Ishikawa (cell line): ENCODE results near the gene KMT5C.

Experiments used
- CEBPB ChIP-seq: IDR thresholded peaks from 2 replicates; pipeline ENCODE4 v1.6.1; 2012
- CREB1 ChIP-seq: IDR thresholded peaks from 2 replicates; pipeline ENCODE4 v1.6.1; 2012; ENCODE audit warnings: low read depth
- EGR1 ChIP-seq: IDR thresholded peaks from 2 replicates; pipeline ENCODE4 v1.6.1; 2012
- EP300 ChIP-seq: IDR thresholded peaks from 2 replicates; pipeline ENCODE4 v1.6.1; 2012; ENCODE audit warnings: borderline replicate concordance
- FOXM1 ChIP-seq: IDR thresholded peaks from 2 replicates; pipeline ENCODE4 v1.6.1; 2012; ENCODE audit warnings: low read depth, borderline replicate concordance
- MAX ChIP-seq: IDR thresholded peaks from 2 replicates; pipeline ENCODE4 v1.6.1; 2012
- NFIC ChIP-seq: IDR thresholded peaks from 2 replicates; pipeline ENCODE4 v1.6.1; 2012
- RAD21 ChIP-seq: IDR thresholded peaks from 2 replicates; pipeline ENCODE4 v1.6.1; 2012; ENCODE audit warnings: low read depth
- REST ChIP-seq: IDR thresholded peaks from 2 replicates; pipeline ENCODE4 v1.6.1; 2012; ENCODE audit warnings: low read depth, mild to moderate bottlenecking
- TAF1 ChIP-seq: IDR thresholded peaks from 2 replicates; pipeline ENCODE4 v1.6.1; 2012; ENCODE audit warnings: low read depth, mild to moderate bottlenecking
- TCF12 ChIP-seq: IDR thresholded peaks from 2 replicates; pipeline ENCODE4 v1.6.1; 2012; ENCODE audit warnings: low read depth
- TEAD4 ChIP-seq: IDR thresholded peaks from 2 replicates; pipeline ENCODE4 v1.6.1; 2012
- USF1 ChIP-seq: IDR thresholded peaks from 2 replicates; pipeline ENCODE4 v1.6.1; 2012
- YY1 ChIP-seq: IDR thresholded peaks from 2 replicates; pipeline ENCODE4 v1.6.1; 2012; ENCODE audit warnings: low read depth
- ZBTB7A ChIP-seq: IDR thresholded peaks from 2 replicates; pipeline ENCODE4 v1.6.1; 2012; ENCODE audit warnings: low read depth

KMT5C gene

GRCh38 chr19:55352549-55353145 lies 13.0 kb downstream of the KMT5C start:
- TF ChIP-seq REST (no peak), TCF12 (no peak), RAD21 (no peak), MAX (no peak), FOXM1 (no peak), CEBPB (no peak), USF1 (no peak), TAF1 (no peak), NFIC (no peak), TEAD4 (no peak), EGR1 (no peak), CREB1 (no peak), ZBTB7A (no peak), YY1 (no peak), EP300 (no peak)

- TF ChIP-seq MAX (no peak), CEBPB (no peak), USF1 (no peak), NFIC (no peak), TEAD4 (no peak), REST (no peak), EP300 (no peak), TCF12 (no peak), RAD21 (no peak), ZBTB7A (no peak), TAF1 (no peak), YY1 (no peak), FOXM1 (no peak), CREB1 (no peak), EGR1 (no peak)
These were observed 13.7 kb downstream of the KMT5C start for GRCh38 chr19:55353356-55353802.

- TF ChIP-seq EP300 (no peak), ZBTB7A (0 out of 2 replicates have a peak, but pooled peaks have one; percentile 17)
These were observed 14.4 kb downstream of the KMT5C start for GRCh38 chr19:55353803-55354697.

GRCh38 chr19:55354698-55355212 lies 15.1 kb downstream of the KMT5C start, which contains the start of gene COX6B2:
Gene COX6B2, minus strand, starts transcription at chr19:55354719. Its CDS starts 198 bp downstream, at chr19:55354521.
- TF ChIP-seq EP300 = no peak
- no peak for TF ChIP-seq CEBPB

- 0 out of 2 replicates have a peak, but pooled peaks have one; percentile 7 for TF ChIP-seq NFIC
- no peak for TF ChIP-seq REST
These were observed 15.6 kb downstream of the KMT5C start for GRCh38 chr19:55355213-55355821.
